Left lung (tissue), 10 donors: ENCODE measurements around the gene NUDT1. TPM values are rescaled to one million over a fixed set of nuclear protein-coding genes. Genes with fewer than 3 reads are reported as not detected.
"Not testable (repeated sequence)": the region's sequence is repeated elsewhere in the genome, so short reads cannot be mapped to it uniquely, and the experiment has no call there.

ENCODE experiments used
- ATAC-seq: fragments of 200-7000 bp; cut with Tn5 transposase; one replicate; pipeline ENCODE4 v1.9.1; 2020; ENCODE audit warnings: moderate library complexity
- DNase-seq, 4 donors: peaks; one replicate each; pipeline ENCODE4 v3.0.0-alpha.2; 2013 to 2020
- H3K27ac ChIP-seq, 2 donors: fragments of 200-600 bp; sonication (generic) in 1 of 2; one replicate each; pipeline versions ENCODE4 v1.5.0 to v1.8.0; 2020 to 2021
- H3K27me3 ChIP-seq, 2 donors: fragments of 200-600 bp; sonication (generic) in 1 of 2; one replicate each; pipeline versions ENCODE4 v1.5.0 to v1.8.0; 2020 to 2021
- H3K36me3 ChIP-seq, 2 donors: fragments of 200-600 bp; sonication (generic) in 1 of 2; one replicate each; pipeline versions ENCODE4 v1.5.0 to v1.8.0; 2020 to 2021
- H3K4me1 ChIP-seq, 2 donors: fragments of 200-600 bp; one replicate each; pipeline ENCODE4 v1.8.0; 2021
- H3K4me3 ChIP-seq, 2 donors: fragments of 200-600 bp; sonication (generic) in 1 of 2; one replicate each; pipeline versions ENCODE4 v1.5.0 to v1.8.0; 2020 to 2021; ENCODE audit warnings: mild to moderate bottlenecking in 1 of 2
- H3K9me3 ChIP-seq, 2 donors: fragments of 200-600 bp; sonication (generic) in 1 of 2; one replicate each; pipeline versions ENCODE4 v1.5.0 to v1.8.0; 2020 to 2021
- CTCF ChIP-seq, 2 donors: fragments of 200-600 bp; sonication (generic) in 1 of 2; IDR thresholded peaks; one replicate each; pipeline versions ENCODE4 v1.5.0 to v1.8.0; 2021; ENCODE audit warnings: antibody characterized with exemption in 2 of 2
- intact Hi-C, 2 donors: fragments of 100-400 bp; cut with DNase I; formaldehyde crosslinking; loops; one replicate each; pipeline versions ENCODE4 v1.11.2 to v1.14.2; 2022
- polyA plus RNA-seq, 6 donors: library from polyadenylated mRNA; unstranded; fragments of 120-200 nt; gene quantifications; one replicate each; pipeline ENCODE4 v1.2.1, GENCODE V29; 2013; ENCODE audit not compliant: insufficient read length in 6 of 6
- total RNA-seq, 2 donors: library from RNA; stranded (reverse); fragmentation: NEBNext Ultra II Directional; extraction: Animal tissue kit (Norgen Biotek cat#: 25700); gene quantifications; one replicate each; pipeline ENCODE4 v1.2.1, GENCODE V29; 2021
- donor health status: DM: no; HTN: yes; CAD: no.
- donor health status: DM: no; HTN: no; CAD: no.

Gene NUDT1
- total and polyA plus RNA-seq, 8 donors: 13.1 to 26.3 (median 19.7) TPM

- Histone ChIP-seq H3K27ac (peak overlapping the region; percentile 53 to 84), H3K4me1 (peaks cover 0 to 16% of the 10 kb centered on the region in 2 donors), H3K9me3 (no peaks in the 10 kb centered on the region), H3K27me3 (no peaks in the 10 kb centered on the region), H3K36me3 (peaks cover 0 to 46% of the 10 kb centered on the region in 2 donors), H3K4me3 (peak overlapping the region in 1 of 2 donors; percentile 21)
- ATAC-seq (no peak), DNase-seq (no peak)
- intact Hi-C loops: no loop called here
- TF ChIP-seq CTCF (IDR thresholded peaks at IDR 0.05): no peak
Observed at GRCh38 chr7:2261611-2262010, 19.6 kb downstream of the NUDT1 start.

- ATAC-seq (no peak), DNase-seq (no peak)
- intact Hi-C loops: no loop called here
- Histone ChIP-seq H3K27ac (no peak overlapping the region), H3K27me3 (no peaks in the 10 kb centered on the region), H3K36me3 (peaks cover 0 to 34% of the 10 kb centered on the region in 2 donors), H3K9me3 (no peaks in the 10 kb centered on the region), H3K4me3 (no peak overlapping the region), H3K4me1 (peaks cover 0 to 16% of the 10 kb centered on the region in 2 donors)
- no peak for TF ChIP-seq CTCF (IDR thresholded peaks at IDR 0.05)
Observed at GRCh38 chr7:2263176-2263575, 21.1 kb downstream of the NUDT1 start.

GRCh38 chr7:2264158-2264557 is 22.1 kb downstream of the NUDT1 start:
- intact Hi-C loops: no loop called here
- no peak for DNase-seq
- no peak overlapping the region for H3K4me3 ChIP-seq
- no peak for TF ChIP-seq CTCF (IDR thresholded peaks at IDR 0.05)
- H3K27ac ChIP-seq: no peak overlapping the region
- peaks cover 0 to 29% of the 10 kb centered on the region in 2 donors for H3K36me3 ChIP-seq
- no peak for ATAC-seq
- H3K9me3 ChIP-seq: no peaks in the 10 kb centered on the region
- H3K27me3 ChIP-seq: no peaks in the 10 kb centered on the region
- H3K4me1 ChIP-seq: peaks cover 0 to 16% of the 10 kb centered on the region in 2 donors

- Histone ChIP-seq H3K4me3 (no peak overlapping the region), H3K4me1 (peaks cover 0 to 3% of the 10 kb centered on the region in 2 donors), H3K9me3 (no peaks in the 10 kb centered on the region), H3K27me3 (no peaks in the 10 kb centered on the region), H3K36me3 (peaks cover 0 to 40% of the 10 kb centered on the region in 2 donors), H3K27ac (no peak overlapping the region)
- no peak for TF ChIP-seq CTCF (IDR thresholded peaks at IDR 0.05)
- intact Hi-C loops: no loop called here
- ATAC-seq: no peak
- no peak for DNase-seq
Observed at GRCh38 chr7:2266911-2267310, 24.9 kb downstream of the NUDT1 start.

- not testable (repeated sequence) for DNase-seq
- H3K27ac ChIP-seq: peak overlapping the region in 1 of 2 donors; percentile 9
Observed at GRCh38 chr7:2269089-2269990, 27.3 kb downstream of the NUDT1 start.

More at GRCh38 chr7:2269089-2269990, 27.3 kb downstream of the NUDT1 start:
- H3K4me1 ChIP-seq, H3K4me3 ChIP-seq, H3K9me3 ChIP-seq, H3K27me3 ChIP-seq, intact Hi-C loops, ATAC-seq: not testable (repeated sequence)
- H3K36me3 ChIP-seq: peaks cover 0 to 38% of the 10 kb centered on the region in 2 donors
